Activated CD8-positive, alpha-beta memory T cell treated with anti-CD3 and anti-CD28 coated beads, Interleukin-2, amount 50 U/mL, for 48 hours (primary cell): ENCODE data around the gene PRDM8.

Experiments
- DNase-seq: peaks from one replicate; pipeline ENCODE4 v3.0.0-alpha.2; 2020

PRDM8 gene

GRCh38 chr4:80202190-80202711, 4.9 kb downstream of the PRDM8 start:
- peak; percentile 89 for DNase-seq

GRCh38 chr4:80202741-80203553, 5.6 kb downstream of the PRDM8 start:
- DNase-seq = peak; percentile 71

- DNase-seq = no peak
Measured at GRCh38 chr4:80204433-80205011, 7.2 kb downstream of the PRDM8 start.

DNA sequence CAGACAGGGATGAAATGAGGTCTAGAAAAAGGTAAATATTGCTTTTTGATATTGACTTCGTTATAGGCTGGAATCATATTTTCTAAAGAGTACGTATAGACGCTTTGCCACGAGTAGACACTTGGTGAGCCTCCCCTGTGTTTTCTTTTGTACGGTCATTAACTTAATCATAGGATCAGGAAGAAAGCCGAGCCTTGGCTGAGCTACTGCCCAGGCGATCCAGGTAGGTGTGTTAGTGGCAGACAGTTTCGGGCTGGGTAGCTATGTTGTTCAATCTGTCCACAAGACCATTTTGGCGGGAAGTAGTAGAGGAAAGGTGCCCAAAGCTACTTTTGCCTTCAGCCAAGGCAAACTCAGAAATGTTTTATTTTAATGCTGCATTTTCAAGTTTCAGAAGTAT, 8.8 kb downstream of the PRDM8 start:
- DNase-seq = no peak

DNA sequence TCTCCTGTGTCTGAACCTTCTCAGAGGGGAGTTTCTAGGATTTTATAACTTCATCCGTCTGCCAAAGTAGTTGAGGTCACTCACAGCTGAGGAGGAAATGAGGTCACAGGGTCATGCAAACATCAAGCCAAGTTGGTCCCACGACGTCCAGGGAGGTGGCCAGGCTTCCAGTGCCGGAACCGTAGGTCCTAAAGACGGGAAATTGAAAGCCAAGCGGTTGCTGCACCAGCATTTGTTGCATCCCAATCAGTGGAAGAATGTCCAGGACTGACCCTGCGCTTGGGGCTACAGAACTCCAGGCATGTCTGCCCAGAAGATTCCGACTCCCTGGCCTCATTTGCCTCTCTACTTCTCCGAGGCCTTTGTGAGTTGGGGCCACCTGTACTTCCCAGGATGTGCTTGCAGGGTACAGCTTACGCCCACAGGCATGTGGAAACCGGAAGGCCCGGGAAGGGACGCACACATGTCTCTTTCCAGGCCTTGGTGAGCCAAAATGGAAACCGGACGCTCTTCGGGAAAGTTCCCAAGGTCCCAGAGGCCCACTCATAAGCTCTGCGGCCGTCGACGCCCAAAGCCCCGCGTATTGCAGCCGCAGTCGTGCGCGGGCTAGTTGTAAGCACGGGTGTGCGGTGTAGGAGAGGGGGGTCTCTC, 9.3 kb downstream of the PRDM8 start:
- no peak for DNase-seq

DNA sequence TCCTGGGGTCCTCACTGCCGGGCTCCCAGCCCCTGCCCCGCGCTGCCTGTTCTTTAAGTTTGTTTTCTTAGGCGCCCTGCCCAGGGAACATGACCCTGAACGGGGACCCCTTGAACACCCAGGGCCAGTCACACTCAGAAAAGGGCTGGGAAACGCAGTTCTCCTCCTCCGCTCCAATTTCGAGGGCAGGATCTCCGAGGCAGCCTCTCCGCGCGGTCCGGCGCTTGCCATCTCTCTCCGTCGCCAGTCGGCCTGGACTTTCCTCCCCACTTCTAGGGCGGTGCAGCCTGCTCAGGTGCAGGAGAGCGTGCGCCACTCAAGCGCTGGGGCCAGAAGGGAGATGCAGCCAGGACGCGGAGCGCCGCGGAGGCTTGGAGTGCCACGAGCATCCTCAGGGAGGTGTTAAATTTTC, 9.9 kb downstream of the PRDM8 start:
- no peak for DNase-seq

- no peak for DNase-seq
Measured at GRCh38 chr4:80207664-80208063, 10.4 kb downstream of the PRDM8 start.

DNA sequence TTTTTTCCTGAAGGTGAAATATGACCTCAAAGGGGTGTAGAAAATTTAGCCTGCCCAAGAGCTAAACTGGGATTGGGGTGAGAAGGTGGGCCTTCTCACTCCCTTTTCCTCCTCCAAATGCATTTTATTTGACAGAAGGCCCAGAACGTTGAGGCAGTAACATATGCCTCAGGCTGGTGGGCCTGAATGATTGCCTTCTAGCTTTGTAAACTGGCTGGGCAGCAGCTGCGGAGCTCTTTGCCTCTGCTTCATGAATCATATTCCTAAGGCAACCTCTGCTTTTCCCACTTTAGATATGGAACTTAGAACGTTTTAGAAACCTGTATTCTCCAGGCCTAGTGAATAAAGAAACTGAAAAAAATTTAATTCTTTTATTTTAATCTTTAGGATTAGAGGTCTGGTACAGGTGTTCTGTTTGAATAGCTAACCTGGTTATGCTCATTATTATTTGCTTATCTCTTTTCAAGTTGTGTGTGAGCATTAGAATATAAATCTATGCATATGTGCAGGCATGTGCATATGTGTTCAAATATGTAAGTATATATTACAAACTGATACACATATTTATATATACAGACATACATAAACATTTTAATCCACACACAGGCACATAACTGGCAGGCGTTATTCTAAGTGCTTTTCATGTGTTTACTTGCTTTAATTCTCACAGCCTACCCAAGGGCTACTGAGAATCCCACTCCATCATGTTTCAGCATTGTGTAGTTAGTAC, 11.5 kb downstream of the PRDM8 start:
- DNase-seq = no peak

GRCh38 chr4:80209340-80209701, 12.0 kb downstream of the PRDM8 start:
- no peak for DNase-seq

GRCh38 chr4:80210549-80210948, 13.2 kb downstream of the PRDM8 start:
- DNase-seq = no peak

DNA sequence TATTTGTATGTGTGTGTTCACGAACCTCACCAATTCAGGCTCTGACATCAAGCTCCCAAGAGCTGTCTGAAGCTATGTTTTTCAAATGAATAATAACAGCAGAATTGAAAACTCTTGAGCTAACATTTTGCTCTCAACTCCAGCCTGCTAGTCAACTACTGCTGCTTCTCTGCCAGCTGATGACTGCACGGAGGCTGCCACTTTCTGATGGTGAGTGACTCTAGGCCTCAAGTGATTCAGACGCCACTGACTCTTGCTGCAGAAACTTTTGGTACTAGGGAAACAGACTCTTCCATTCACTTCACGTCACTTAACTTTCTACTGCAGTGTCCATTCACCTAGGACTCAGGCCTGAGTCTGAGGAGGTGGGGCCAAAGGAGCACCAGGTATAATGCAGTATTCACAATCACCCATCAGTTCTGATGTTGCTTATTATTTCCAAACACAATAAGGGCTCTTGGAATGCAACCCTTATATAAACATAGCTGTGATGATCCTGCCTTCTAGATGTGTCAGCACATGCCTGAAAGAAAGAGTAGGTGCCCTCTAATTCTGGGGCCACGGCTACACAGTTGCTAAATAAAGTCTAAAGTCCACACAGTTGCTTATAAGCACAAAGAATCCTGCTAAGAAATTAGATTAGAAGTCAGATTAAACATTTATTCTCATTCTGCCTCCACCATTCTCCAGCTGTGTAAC, 16.0 kb downstream of the PRDM8 start:
- DNase-seq = no peak

- no peak for DNase-seq
Measured at GRCh38 chr4:80215449-80216052, 18.2 kb downstream of the PRDM8 start.

DNA sequence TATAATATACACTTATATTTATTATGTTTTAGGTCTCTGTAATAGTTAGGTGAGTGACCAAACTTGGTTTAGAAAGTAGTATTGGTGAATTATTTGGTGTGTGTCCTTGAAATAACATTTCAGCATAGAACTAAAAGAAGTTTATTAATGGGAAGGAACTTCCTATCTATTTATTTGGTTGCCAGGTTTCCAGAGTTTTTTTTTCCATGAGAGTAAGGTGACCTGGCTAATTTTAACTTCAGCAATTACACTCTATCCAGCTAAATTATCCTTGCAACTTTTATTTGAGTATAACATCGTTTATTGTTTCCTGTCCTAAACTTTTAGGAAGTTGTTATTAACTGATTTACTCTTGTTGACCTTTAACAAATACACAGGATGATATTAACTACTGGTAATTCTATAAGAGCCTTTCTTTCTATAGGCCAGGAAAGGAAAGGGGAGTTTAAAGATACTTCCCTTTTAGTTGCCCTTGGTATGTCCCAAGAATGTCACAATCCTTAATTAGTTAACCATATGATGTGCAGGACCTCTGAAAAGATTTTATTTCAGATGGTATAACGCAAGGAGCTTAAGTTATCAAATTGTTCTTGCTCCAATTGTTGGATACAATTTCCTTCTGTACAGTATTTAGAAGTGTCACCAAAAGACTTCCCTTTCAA, 18.9 kb downstream of the PRDM8 start:
- DNase-seq = no peak

DNA sequence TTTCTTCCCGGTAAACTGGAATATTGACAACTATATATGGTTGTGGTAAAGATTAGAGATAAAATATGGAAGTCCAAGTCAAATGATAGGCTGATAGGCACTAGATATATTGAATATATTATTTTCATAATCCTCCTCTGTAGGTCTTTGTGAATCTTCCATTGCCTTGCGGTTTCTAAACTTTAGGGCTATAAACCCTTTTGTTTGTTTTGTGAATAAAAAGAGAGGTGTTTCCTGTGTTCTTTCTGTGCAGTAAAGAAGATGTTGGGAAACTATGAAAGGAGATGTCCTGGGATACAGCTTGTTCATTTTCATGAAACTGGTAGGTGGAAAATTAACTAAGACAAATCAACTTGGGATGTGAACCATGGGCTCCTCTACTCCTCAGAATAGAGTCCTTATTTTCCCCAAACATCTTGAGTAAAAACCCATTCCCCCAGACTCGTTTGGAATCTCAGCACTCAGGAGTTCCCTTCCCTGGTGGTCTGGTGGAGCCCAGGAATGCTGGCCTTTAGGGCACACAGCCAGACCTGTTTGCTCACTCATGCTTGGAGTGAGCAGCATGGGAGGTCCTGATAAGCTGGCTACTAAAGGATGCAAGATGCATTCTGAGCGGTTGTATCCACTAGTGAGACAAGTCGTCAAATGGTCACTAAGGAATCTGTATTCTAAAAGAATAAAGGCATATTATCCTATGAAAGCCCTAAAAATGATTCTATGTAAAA, 22.2 kb downstream of the PRDM8 start:
- no peak for DNase-seq

- no peak for DNase-seq
Measured at GRCh38 chr4:80220711-80221110, 23.4 kb downstream of the PRDM8 start.

DNA sequence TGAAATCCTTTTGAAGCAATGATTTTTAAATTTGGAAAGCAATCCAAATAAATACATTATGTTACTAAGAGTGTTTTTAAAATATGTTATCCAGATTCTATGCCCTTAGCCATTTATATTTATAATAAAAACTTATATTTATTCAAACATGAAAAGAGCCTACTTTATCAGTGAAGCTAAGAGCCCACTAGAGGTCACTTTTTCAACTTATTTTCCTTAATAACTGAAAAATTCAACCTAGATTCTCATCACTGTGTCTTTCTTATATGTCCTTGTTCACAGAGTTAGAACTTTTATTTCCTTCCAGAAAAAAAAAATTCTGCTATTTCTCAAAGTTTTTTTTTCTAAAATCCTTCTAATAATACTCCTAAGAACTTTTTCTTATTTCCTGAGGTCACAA, 23.9 kb downstream of the PRDM8 start:
- no peak for DNase-seq

DNA sequence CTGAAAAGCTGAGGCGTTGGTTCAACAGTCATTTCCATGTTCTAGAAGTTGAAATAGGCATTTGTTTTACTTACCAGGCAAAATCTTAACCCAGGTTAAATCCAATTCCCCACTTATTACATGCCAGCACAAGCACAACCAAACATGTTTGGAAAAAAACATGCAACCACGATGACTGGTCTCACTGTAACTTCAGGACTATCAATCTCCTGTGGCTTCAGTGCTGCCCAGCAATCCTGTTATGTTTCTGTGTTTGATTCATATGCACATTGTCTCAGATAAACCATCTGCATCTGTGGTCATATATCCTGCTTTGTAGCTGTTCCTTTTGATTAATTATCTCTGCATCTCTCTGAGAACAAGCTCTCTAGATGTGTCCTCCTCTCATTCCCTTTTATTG, 28.3 kb downstream of the PRDM8 start:
- no peak for DNase-seq

DNA sequence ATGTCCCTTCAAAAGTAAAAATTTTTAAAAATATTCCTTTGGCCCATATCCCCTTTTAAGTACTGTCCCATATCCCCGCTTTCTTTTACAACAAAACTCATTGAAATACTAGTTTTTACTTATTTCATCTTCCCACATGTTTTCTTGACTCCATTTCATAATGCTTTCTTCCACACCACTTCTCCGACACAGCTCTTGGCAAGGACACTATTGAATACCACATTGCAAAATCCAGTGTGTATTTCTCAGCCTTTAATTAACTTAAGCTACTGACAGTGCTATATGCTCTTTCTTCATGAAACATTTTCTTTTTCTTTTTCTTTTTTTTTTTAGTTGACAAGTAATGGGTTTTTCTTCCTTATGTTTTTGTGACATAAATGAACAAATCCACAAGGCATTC, 28.8 kb downstream of the PRDM8 start:
- no peak for DNase-seq

DNA sequence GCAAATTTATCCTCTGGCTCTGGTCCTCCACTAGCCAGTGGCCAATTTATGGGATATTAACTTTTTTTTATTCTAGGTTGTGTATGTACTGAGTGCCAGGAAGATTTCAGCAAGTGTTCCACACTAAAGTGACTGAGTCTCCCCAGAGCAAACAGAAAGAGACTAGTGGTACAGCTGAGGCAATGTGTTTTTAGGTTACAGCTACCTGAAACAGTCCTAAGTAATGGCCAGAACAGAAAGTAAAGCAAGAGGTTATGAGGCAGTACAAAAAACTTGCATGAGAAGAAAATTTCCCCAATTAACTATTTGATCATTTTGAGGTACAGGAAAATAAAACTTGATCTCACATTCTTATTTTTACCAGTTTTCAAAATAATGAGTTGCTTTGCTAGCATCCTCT, 31.2 kb downstream of the PRDM8 start:
- no peak for DNase-seq

DNA sequence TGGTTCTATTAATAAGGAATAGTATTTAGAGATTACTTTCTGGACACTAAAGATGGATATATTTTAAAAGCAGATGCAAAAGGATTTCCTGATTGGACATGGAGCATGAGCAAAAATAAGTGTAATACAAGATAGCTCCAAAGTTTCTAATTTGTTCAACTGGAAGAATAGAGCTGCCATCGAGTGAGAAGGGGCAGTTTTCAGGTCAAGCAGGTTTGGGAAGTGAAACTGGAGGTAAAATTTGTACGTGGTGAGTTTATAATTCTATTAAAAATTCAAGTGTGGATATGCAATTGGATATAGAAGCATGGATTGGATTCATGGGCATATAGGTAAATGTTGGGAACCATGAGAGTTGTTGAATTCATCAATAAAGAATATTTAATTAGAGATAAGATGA, 31.8 kb downstream of the PRDM8 start:
- no peak for DNase-seq

DNA sequence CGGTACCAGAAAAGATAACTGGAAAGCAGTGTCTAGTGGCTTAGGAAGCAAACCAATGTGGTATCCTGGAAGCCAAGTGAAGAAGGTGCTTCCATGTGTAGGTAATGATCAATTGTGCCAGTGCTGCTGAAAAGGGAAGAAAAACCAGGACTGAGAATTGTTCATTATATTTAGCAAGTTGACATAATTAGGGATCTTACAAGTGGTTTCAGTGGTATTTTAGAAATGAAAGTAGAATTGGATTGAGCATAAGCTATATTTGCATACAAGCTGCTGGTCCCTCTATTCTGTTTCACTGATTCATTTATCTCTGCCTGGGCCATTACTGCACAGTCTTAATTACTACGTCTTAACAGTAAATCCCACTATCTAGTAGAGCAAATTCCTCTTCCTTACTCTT, 32.3 kb downstream of the PRDM8 start:
- no peak for DNase-seq
